Hematopoietic multipotent progenitor cell treated with erythropoietin and hydrocortisone succinate and interleukin-3 and kit ligand, for 4 days (in vitro differentiated cells): Measurements from ENCODE around the gene CAB39.
"Not testable (repeated sequence)": the region's sequence is repeated elsewhere in the genome, so short reads cannot be mapped to it uniquely, and the experiment has no call there.

Source experiments
- DNase-seq: peaks from one replicate; pipeline ENCODE4 v3.0.0-alpha.2; 2015

Gene CAB39

DNA sequence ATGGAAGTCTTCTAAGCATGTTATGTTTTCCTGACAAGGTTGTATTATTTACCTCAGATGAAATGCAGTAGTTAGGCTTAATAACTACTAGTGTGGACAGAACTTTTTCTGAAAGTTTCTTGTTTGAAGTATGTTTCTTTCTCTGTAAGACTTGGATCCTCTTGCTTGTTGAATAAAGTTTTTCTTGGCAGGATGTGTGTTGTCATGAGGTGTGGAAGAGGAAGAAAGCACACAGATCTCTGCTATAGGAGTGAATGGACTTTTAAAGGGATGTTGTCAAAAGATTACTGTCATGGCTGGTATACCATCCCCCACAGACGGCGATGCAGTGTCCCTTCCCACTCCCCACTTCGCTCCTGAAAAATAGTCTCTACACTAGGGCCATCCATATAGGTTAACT lies 2.6 kb downstream of the CAB39 start:
- peak; percentile 38 for DNase-seq

DNA sequence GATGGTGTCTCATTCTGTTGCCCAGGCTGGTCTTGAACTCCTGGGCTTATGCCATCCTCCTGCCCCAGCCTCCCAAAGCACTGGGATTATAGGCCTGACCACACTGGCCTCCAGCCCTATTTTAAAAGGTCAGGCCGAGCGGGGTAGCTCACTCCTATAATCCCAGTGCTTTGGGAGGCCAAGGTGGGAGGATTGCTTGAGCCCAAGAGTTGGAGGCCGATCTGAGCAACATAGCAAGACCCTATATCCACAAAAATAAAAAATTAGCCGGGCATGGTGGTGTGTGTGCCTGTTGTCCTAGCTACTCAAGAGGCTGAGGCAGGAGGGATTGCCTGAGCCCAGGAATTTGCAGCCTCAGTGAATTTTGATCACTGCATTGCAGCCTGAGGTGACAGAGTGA lies 3.9 kb downstream of the CAB39 start:
- no peak for DNase-seq

DNA sequence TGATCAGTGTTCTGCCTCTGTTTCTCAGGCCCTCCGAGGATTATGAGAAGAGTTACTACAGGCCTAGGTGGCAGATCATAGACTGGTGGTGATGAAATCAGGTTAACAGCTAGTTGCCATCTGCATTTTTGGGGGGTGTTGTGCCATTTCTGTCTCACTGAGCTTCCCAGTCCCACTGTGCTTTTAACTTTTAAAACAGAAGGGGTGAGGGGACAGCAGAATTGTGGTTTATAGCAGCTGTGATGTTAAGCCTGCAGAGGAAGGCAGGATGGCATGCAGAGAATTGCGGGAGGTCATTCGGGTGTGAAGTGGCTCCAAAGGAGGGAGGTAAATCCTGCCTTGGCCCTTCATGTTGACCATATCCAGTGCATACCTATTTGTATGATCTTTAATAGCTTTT lies 5.0 kb downstream of the CAB39 start:
- DNase-seq, result peak; percentile 56

DNA sequence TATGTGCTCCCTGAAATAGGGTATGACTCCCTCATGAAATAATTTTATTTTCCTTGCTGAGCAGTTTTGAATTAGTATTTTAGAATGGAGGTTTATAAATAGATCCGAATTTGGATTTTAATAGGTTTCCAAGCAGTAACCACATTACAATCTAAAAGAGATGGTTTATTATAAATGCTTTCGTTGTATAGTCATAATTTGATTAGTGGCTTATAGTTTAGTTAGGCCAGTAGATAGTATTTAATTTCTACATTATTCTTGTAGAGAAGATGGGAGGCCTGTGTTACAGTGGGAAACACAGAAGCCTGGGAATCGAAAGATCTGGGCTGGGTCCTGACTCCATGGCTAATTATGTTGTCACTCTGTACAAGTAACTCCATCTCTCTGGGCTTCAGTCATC lies 6.7 kb downstream of the CAB39 start:
- no peak for DNase-seq

DNA sequence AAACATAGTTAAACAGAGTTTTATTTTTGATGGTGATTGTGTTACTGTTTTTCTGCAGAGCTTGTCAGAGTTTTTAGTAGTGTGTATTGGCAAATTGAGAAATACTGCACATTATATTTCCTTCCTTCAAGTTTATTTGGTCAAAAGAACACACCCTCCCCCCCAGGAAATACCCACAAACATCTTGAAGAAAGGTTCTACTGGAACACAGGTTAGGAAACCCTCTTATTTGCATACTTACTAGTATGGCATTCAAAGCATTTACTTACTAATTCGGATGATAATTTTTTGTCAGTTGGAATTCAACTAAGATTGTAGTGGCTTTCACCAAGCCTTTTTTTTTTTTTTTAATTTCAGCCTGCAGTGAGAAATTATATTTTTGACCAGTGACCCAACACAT lies 9.1 kb downstream of the CAB39 start:
- peak; percentile 62 for DNase-seq

DNA sequence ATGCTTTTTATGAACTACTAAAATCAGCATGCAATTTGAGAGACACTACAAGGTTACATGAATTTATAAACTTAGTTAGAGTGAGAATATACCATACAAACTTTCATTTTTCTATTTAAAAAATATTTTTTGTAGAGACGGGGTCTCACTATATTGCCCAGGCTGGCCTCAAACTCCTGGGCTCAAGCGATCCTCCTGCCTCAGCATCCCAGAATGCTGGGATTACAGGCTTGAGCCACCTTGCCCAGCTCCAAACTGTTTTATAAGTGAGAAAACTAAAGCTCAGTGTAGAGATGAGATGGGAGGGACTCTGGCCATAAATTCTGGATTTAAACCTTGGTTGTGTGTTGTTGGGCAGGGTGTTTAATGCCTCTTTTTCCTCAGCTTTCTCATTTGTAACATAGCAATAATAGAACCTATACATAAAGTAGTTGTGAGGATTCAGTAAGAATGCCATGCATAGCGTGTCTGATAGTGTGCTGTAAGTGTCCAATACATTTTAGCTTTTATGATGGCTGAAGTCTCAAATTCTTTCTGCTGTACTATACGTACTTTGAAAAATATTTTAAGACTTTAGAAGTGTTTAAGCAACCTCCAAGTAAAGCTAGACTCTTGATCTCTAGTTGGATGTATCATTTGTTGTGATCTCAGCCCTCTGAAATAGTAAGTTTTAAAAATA lies 9.7 kb downstream of the CAB39 start:
- no peak for DNase-seq

DNA sequence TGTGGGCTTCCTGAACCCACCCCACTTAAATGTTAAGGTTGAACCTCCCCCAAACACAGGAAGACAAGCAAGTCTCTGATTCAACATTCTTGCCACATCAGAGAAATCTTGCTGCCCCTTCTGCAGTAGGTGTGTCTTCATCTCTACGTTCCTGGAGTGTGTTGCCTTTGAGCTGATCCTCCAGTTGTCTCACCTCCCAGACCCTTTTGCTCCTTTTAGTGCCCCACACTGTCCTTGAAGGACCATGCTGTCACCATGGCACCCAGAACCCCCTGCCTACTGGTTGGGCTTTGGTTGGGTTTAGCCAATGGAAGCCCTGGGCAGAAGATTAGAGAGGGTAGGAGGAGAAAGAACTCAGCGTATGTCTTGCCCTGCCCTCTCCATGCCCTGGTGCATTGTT lies 10.7 kb downstream of the CAB39 start:
- no peak for DNase-seq

DNA sequence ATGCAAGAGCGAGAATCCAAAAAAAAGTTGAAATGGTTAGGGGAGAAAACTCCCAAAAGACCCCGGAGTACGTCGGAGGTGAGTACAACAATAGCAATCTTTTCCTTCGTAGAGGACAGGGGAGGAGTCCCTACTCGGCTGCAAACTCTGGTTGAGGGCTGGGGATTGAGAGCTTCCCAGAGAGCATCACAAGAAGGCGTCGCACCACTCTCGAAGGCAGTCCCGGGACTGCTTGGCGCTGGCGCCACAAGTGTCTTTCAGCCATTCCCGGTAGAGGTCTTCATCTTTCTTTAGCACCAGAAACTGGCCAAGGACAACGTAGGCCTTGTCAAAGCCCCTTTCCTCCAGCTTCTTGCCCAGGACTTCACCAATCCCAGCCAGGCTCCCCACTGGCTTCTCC lies 12.3 kb downstream of the CAB39 start:
- not testable (repeated sequence) for DNase-seq

DNA sequence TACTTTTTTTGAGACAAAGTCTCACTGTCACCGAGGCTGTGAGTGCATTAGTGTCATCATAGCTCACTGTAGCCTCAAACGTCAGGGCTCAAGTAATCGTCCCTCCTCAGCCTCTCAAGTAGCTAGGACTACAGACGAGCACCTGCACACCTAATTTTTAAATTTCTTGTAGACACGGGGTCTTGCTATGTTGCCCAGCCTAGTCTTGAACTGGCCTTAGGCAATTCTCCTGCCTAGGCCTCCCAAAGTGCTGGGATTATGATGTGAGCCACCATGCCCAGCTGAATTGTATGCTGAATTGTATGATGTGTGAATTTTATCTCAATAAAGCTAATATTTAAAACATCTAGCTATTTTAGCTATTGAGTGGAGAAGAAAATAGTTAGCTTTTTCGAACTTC lies 18.9 kb downstream of the CAB39 start:
- DNase-seq, result no peak

DNA sequence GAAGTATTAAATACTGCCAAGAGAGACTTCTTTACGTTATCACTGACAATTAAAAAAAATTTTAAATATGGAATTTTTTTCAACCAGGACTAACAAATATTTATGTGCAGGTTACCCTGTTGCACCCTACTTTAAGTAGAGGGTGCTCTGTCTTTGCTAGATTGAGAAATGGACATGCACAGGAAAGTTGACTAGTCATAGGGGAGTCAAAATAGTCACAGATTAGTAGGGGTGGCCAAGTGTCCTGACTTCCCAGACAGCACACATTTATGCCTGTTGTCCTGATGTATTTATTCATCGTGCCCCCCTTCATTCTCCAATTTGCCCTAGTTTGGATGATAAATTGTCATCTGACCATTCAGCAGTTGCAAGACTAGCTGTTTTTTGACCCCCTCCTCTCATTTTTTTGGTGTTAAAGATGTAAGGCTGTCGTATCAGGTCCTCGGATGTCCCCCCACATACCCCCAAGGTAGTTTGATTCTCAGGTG lies 20.3 kb downstream of the CAB39 start:
- no peak for DNase-seq

DNA sequence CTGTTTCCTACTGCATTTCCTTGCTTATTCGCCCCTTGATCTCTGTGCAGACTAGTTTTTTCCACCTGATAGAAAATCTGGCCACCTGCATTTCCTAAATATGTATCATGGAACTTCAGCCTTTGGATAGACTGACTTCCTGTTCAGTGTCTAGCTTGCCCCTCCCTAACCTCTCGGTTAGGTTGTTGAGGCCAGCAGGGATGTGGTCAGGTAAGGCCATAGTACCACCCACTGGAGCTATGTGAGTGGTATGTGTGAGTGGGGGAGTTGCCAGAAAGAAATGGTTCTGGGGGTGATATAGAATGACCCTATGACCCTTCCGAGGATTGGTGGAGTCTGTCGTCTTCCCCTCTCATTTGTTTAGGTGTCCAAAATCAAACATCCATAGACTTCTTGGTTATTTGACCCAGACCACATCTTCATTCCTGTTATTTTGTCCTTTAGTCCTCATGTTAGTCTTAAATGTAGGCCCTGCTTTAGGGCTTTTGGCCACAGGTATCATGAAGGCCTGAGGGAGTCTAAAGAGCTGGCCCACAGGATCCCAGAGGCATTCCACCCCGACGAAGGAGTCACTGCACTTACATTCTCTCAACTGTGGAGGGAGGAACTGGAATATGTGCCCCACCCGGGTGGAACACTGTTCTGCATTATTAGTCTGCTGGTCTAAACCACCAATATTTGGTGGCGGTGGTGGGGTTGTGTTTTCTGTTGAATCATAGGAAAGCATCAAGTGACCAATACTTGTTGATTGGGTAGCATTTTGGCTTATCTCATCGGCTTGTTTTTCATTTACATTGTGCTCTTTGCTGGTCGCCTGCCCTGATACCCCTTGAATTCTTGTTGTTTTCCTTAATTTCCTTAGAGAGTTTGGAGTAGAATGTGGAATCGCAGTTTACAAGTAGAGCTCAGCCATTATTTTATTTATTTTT lies 21.9 kb downstream of the CAB39 start:
- DNase-seq, result no peak

DNA sequence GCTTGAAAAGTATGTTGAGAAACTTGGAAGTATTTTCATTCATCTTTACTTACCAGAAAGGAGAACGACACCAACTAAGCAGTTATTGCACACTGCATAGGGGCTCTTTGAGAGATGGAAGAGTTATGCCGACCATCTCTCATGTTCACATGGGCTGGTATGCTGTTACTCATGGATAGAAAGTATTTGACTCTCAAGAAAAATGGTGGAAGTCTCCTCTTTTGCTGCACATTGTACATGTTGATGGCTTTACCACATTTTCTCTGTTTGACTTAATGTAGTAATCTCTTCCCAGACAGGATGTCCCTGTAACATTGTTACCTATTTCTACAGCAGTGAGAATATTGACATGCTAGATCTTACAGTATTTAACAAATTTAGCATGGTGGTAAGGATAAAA lies 23.2 kb downstream of the CAB39 start:
- no peak for DNase-seq

DNA sequence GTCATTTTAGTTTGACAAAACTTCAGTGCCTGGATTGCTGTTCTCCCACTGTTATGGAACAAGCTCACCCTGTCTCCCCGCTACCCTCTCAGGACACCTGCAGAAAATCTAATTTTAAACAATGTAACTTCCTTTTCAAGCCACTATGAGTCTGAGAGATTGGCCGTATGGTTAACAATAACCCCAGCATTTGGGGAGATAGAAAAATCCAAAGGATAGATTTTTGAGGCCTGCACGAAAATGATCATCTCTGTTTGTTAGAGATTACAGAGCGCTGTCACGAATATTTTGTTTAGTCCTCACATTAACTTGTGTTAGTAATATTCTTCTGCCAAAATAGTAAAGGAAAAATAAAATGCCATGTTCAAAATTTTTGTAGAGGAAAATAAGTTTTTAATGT lies 24.7 kb downstream of the CAB39 start:
- peak; percentile 64 for DNase-seq

DNA sequence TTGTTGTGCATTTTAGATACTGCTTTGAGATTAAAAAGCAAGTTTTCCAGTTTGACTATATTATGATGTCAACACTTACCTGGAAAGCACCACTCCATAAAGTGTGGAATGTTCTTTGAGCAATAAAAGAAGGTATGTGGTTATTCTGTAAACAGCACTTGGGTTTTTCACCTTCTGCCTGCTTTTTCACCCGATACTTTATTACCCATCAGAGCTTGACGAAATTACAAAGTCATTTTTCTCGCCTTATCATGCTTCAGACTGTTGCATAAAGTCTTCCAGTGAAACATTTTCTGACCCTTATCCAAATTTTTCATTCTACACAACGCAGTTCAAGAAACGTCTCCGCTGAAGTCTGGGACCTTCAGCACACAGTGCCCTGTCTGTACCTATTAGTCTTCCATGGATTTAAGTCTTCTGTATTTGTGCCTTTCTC lies 25.2 kb downstream of the CAB39 start:
- DNase-seq, result peak; percentile 26

DNA sequence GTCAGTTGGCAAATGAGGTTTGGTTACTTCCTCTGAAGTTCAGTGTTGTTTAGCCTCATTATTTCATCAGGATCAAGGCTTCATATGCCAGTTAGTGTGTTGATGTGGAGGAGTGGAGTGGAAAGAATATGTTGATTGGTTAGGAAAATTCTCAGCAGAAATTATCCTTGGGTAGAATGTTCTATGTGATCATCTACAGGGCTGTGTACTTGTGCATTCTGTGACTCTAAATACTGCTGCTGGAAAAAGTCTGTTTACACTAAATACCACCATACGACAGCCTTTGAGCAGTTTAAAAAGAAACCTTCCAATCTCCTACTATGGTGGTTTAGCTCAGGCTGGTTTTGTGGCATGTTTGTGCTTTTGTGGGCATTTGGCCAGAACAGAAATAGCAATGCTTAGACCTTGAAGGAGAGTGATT lies 25.8 kb downstream of the CAB39 start:
- DNase-seq, result peak; percentile 50

DNA sequence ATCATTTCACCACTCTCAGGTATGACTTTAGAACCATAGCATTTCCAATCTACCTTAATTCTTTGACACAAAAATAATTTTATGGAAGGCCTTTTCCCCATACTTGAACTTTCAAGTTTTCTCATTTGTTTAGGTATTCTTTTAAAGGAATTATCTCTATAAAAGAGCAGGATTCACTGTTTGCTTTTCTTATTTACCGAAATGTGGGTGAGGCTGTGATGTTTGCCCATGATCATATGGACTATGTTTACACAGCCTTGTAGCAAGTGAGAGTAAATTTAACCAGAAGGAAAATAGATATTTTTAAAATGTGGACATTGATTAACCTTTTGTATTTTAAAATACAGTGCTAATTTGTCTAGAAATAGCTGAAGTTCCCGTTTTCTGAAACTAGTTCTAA lies 26.3 kb downstream of the CAB39 start:
- DNase-seq, result no peak

DNA sequence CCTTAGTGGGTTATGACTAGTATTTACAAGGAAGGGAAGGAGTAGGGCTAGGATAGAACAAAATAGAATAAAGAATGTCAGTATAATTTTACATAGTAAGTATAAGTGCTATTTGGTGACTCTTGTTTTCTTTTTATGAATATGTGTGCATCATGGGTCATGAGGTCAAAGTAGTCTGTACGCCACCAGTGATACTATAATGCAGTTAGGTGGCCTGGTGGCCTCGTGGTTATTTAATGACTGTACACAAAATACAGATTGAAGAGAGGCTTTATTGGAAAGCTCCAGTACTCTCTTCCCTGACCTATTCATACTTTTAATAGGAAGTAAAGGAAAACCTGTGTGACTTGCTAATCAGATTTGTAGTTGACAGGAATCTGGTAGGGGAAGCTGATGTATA lies 27.3 kb downstream of the CAB39 start:
- DNase-seq, result no peak

DNA sequence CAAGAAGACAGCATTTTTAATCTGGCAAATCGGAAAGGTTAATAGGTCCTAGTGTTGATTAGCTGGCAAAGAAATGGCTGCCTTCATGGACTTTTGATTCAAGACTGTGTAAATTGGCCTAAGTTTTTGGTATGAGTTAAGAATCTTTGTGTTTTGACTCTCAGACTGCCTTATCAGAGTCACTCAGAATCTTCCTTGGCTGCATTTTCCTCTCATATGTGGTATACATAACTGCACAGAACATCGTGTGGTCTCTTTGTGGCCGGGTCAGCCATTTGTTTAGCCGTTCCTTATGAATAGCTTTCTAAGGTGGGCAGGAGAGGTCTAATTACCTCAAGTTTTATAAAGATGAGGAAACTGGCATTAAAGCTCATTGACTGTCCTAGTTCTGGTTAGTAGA lies 30.1 kb downstream of the CAB39 start:
- DNase-seq, result peak; percentile 84

DNA sequence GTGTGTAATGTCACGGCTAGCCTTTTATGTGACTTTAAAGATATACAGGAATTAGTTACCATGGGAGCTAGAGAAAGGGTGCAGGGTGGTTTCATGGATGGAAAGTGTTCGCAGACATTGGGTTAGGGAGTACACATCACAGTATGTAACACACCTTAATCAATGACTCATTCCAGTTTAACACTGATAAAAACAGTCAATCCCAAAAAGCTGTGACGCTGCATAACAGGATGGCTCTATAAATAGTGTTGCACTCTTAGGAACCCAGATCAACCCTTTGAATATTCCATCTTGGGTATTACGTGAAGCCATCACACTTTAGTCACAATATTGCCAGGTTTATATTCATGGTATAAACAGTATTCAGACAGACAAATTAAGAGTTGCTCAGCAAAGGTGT lies 33.6 kb downstream of the CAB39 start:
- DNase-seq, result no peak

DNA sequence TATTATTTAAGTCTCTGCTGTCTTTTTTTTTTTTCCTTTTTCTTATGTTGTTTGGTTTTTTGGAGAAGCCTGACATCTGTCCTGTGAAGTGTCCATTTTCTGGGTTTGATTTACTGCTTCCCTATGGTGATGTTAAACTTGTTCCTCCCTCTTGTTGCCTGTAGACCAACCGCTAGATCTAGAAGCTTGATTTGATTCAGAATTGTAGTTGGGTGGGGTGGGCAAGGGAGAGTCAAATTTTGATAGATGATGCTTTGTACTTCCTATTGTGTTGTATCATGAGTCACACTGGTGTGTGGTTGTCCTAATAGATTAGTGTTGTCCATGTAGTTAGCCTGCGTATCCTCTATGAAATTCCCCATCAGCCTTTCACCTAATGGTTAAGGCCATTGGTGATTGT lies 35.4 kb downstream of the CAB39 start:
- DNase-seq, result peak; percentile 79

DNA sequence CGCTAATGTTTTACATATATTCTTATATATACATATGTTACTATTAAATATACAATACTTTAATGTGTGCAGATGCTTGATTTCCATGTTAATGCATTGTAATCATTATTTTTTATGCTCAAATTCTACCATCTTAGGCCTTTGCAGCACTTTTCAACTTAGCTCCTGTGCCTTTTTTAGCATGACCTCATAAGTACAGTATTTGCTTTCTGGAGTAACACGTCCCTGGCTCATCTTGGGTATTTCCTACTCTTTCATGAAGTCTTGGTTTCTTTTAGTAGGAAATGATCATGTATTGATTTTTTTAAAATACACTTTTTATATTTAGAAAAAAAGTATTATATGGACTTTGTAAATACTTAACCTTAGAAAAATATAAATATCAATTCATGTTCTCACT lies 36.5 kb downstream of the CAB39 start:
- no peak for DNase-seq

DNA sequence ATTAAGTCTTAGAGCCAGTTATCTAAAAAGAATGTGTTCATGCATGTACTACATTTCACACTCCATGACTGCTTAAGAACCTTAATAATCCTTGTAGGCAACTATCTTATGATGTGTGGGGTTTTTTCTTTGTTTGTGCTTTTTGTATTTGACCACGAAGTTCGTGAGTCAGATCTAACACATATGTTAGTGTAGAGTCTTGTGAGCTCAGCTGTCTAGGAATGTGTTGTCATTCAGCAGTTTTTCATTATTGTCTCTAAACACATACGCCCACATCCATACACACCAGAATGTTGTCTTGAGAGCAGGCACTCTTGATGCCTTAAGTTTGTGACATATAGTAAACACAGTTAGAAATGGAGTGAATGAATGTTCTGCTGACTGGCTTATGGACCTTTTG lies 38.4 kb downstream of the CAB39 start:
- no peak for DNase-seq

DNA sequence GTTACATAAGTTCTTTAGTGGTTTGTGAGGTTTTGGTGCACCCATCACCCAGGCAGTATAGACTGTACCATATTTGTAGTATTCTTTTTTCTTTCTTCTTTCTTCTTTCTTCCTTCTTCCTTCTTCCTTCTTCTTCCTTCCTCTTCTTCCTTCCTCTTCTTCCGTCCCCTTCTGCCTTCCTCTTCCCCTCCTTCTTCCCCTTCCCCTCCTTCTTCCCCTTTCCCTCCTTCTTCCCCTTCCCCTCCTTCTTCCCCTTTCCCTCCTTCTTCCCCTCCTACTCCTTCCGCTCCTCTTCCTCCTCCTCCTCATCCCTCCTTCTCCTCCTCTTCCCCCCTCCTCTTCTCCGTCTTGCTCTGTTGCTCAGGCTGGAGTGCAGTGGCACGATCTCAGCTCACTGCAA lies 41.6 kb downstream of the CAB39 start:
- DNase-seq, result no peak

DNA sequence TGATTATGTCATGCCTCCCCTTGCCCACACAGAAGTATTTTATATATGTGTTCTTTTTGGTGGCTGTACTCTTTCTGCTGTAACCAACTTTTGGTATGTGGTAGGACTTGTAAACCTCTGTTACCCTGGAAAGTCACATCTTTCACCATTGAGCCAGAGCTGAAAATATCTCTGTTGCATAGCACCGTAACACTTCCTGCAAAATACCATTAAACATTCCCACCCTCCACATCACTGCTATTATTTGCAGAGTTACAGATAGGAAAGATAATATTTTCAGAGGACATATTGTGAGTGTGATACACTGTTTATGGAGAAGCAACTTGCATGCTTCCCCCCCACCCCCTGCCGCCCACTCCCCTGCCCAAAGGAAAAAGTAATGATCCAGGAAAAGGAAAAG lies 44.8 kb downstream of the CAB39 start:
- no peak for DNase-seq
